Spleen (tissue), 11 donors: ENCODE measurements around the gene ARHGAP36. TPM values are rescaled to one million over a fixed set of nuclear protein-coding genes. Genes with fewer than 3 reads are reported as not detected.

Experiments used
- DNase-seq: peaks from one replicate; pipeline ENCODE4 v3.0.0-alpha.2; 2020
- H3K27ac ChIP-seq, 8 donors: fragments of 200-600 bp; sonication (generic) in 7 of 8; 1 replicate in 4 of 8; 2 replicates in 4 of 8; pipeline versions ENCODE4 v1.5.0 to v1.8.0; 2016 to 2021; ENCODE audit warnings: inconsistent platforms in 4 of 8, mild to moderate bottlenecking in 4 of 8, moderate library complexity in 1 of 8
- H3K27me3 ChIP-seq, 7 donors: fragments of 200-600 bp; sonication (generic) in 6 of 7; replicated peaks in 1 of 7; 1 replicate in 4 of 7; 2 replicates in 3 of 7; pipeline versions ENCODE4 v1.5.0 to v1.8.0; 2016 to 2021; ENCODE audit warnings: inconsistent platforms in 3 of 7, mild to moderate bottlenecking in 1 of 7
- H3K36me3 ChIP-seq, 6 donors: fragments of 200-600 bp; sonication (generic) in 5 of 6; 1 replicate in 4 of 6; 2 replicates in 2 of 6; pipeline versions ENCODE4 v1.5.0 to v1.8.0; 2016 to 2021; ENCODE audit warnings: inconsistent platforms in 2 of 6
- H3K4me1 ChIP-seq, 6 donors: fragments of 200-600 bp; sonication (generic) in 5 of 6; 1 replicate in 3 of 6; 2 replicates in 3 of 6; pipeline versions ENCODE4 v1.5.0 to v1.8.0; 2016 to 2021; ENCODE audit warnings: inconsistent platforms in 3 of 6
- H3K4me3 ChIP-seq, 8 donors: fragments of 200-600 bp; sonication (generic) in 7 of 8; 1 replicate in 4 of 8; 2 replicates in 4 of 8; pipeline versions ENCODE4 v1.5.0 to v1.8.0; 2016 to 2021; ENCODE audit warnings: inconsistent platforms in 4 of 8, mild to moderate bottlenecking in 4 of 8, moderate library complexity in 2 of 8
- H3K9me3 ChIP-seq, 8 donors: fragments of 200-600 bp; sonication (generic) in 7 of 8; 1 replicate in 4 of 8; 2 replicates in 4 of 8; pipeline versions ENCODE4 v1.5.0 to v1.8.0; 2016 to 2021; ENCODE audit warnings: inconsistent platforms in 4 of 8
- POLR2A ChIP-seq, 3 donors: fragments of 450-650 bp; IDR thresholded peaks; one replicate each; pipeline ENCODE4 v1.5.1; 2017; ENCODE audit warnings: antibody characterized with exemption in 3 of 3, mild to moderate bottlenecking in 1 of 3
- POLR2AphosphoS5 ChIP-seq, 3 donors: sonication (generic); formaldehyde crosslinking; IDR thresholded peaks; one replicate each; pipeline ENCODE4 v1.5.1; 2017; ENCODE audit warnings: antibody characterized with exemption in 3 of 3
- WGBS, 5 donors: extraction: QIAGEN DNeasy Blood & Tissue Kit in 3 of 5; methylation state at CpG; one replicate each; pipeline versions ENCODE4 v1.1.5 to v1.1.7; 2013 to 2018; 5-methylcytosine and 5-hydroxymethylcytosine counted together
- intact Hi-C: fragments of 100-400 bp; cut with DNase I; formaldehyde crosslinking; loops from one replicate; pipeline ENCODE4 v1.15.0; 2023; ENCODE audit warnings: low total_unique reads
- polyA plus RNA-seq, 3 donors: library from polyadenylated mRNA; stranded (reverse); fragments of 200-250 nt; gene quantifications; one replicate each; pipeline ENCODE4 v1.2.1, GENCODE V29; 2013
- total RNA-seq, 7 donors: library from RNA; depleted of rRNA in 3 of 7; stranded (reverse); fragments of >200 nt in 3 of 7; fragmentation: NEBNext Ultra II Directional in 4 of 7; extraction: Animal tissue kit (Norgen Biotek cat#: 25700) in 4 of 7; gene quantifications; one replicate each; pipeline versions ENCODE4 v1.1.0 to v1.2.1, GENCODE V29; 2016 to 2021
- TF ChIP-seq, protein P1 (sequence below), 11 experiments: fragments of 200-600 bp in 7 of 11; fragments of 450-650 bp in 4 of 11; sonication (generic) in 4 of 11; IDR thresholded peaks in 8 of 11; conservative IDR thresholded peaks in 3 of 11; 1 replicate in 7 of 11; 2 replicates in 4 of 11; pipeline versions ENCODE4 v1.4.0 to v1.8.0; 2016 to 2021; ENCODE audit warnings: antibody characterized with exemption in 11 of 11, inconsistent platforms in 4 of 11, mild to moderate bottlenecking in 1 of 11
- donor health status: healthy with polysubstance abuse.
- donor health status: DM: no; HTN: no; CAD: no; lungs with moderate emphysema.
- donor health status: DM: no; HTN: no; CAD: no.
- donor health status: Bipolar disorder and iron deficiency.
- donor health status: healthy.
- donor health status: DM: no; HTN: no; CAD: no.
- donor health status: DM: yes; HTN: yes; CAD: no.

Gene ARHGAP36
- total and polyA plus RNA-seq, 10 donors, result not detected

DNA sequence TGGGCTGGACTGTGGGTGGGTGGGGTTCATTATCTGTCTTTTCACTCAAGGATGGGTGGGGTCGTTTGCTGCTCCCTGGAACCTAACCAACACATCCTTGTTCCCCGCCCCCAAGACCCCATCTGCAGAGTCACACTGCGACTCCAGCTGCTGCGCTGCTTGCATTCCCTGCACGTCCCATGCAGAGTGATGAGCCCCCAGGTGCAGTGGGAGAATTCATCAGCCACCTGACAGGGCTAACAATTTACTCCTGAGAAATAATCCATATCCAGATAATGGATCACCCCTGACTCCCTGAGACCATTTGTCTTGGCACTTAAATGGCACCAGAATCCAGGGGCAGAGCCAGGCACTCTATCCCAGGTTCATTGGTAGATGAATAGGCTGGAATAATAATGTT is 12.4 kb upstream of the ARHGAP36 start:
- Histone ChIP-seq H3K4me3 (no peak overlapping the region), H3K27ac (no peak overlapping the region), H3K27me3 (peaks cover 0 to 41% (median 0%) of the 10 kb centered on the region in 7 donors), H3K4me1 (no peaks in the 10 kb centered on the region), H3K9me3 (no peaks in the 10 kb centered on the region), H3K36me3 (no peaks in the 10 kb centered on the region)
- intact Hi-C loops, result no loop called here
- DNase-seq, result no peak
- WGBS, 5 donors, result 31 to 52% (median 43%) methylated on average over 4 to 5 of the region's 5 CpGs
- no peak for TF ChIP-seq POLR2AphosphoS5 (IDR thresholded peaks at IDR 0.05)
- TF ChIP-seq POLR2A (IDR thresholded peaks at IDR 0.05), result no peak
- TF ChIP-seq, protein P1, sequence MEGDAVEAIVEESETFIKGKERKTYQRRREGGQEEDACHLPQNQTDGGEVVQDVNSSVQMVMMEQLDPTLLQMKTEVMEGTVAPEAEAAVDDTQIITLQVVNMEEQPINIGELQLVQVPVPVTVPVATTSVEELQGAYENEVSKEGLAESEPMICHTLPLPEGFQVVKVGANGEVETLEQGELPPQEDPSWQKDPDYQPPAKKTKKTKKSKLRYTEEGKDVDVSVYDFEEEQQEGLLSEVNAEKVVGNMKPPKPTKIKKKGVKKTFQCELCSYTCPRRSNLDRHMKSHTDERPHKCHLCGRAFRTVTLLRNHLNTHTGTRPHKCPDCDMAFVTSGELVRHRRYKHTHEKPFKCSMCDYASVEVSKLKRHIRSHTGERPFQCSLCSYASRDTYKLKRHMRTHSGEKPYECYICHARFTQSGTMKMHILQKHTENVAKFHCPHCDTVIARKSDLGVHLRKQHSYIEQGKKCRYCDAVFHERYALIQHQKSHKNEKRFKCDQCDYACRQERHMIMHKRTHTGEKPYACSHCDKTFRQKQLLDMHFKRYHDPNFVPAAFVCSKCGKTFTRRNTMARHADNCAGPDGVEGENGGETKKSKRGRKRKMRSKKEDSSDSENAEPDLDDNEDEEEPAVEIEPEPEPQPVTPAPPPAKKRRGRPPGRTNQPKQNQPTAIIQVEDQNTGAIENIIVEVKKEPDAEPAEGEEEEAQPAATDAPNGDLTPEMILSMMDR (IDR thresholded peaks at IDR 0.05 in 8 of 11, conservative IDR thresholded peaks at IDR 0.05 in 3 of 11), result no peak

DNA sequence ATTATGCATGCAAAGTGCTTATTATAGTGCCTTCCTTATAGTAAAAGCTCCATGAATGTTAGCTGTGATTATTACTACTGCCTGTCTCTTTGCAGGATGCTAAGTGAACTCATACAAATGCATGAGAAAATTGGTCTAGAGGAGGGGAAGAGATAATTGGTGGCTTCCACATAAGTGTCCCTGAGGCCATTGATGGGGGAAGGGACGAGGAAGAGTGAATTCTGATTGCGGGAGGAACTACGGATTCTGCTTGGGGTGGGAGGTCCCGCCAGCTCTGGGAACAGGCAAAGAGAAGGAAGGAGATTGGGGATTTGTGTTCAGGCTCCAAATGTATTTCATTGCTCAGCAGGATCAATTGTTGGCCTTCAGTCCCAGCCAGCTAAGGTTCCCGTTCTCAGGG is 11.6 kb upstream of the ARHGAP36 start:
- Histone ChIP-seq H3K27me3 (peaks cover 0 to 45% (median 0%) of the 10 kb centered on the region in 7 donors), H3K4me3 (no peak overlapping the region), H3K36me3 (no peaks in the 10 kb centered on the region), H3K9me3 (no peaks in the 10 kb centered on the region), H3K4me1 (no peaks in the 10 kb centered on the region), H3K27ac (no peak overlapping the region)
- no peak for DNase-seq
- no peak for TF ChIP-seq POLR2AphosphoS5 (IDR thresholded peaks at IDR 0.05)
- TF ChIP-seq, protein P1 (IDR thresholded peaks at IDR 0.05 in 8 of 11, conservative IDR thresholded peaks at IDR 0.05 in 3 of 11), result no peak
- no peak for TF ChIP-seq POLR2A (IDR thresholded peaks at IDR 0.05)
- intact Hi-C loops, result no loop called here
- 30 to 57% (median 37%) methylated on average over 5 of the region's 5 CpGs for WGBS, 5 donors

DNA sequence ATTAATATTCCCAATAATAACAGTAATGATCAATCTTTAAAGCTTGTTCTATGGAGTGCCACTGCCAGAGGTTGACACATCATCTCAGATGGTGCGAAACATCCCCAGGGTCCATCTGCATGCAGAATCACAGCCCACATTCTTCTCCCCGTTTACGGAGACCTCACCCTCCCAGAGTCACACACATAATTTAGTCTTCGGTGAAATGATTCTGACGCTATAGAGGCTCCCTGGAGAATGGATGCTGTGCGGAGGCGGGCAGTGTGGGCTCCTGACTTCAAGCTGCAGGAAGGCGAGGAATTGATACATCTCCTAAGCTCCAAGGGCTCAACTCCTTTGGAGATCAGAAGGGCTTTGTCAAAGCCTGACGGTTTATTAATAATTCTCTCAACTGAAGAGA is 11.0 kb upstream of the ARHGAP36 start:
- intact Hi-C loops, result no loop called here
- Histone ChIP-seq H3K36me3 (no peaks in the 10 kb centered on the region), H3K27me3 (peaks cover 0 to 46% (median 0%) of the 10 kb centered on the region in 7 donors), H3K4me1 (no peaks in the 10 kb centered on the region), H3K4me3 (no peak overlapping the region), H3K27ac (no peak overlapping the region), H3K9me3 (no peaks in the 10 kb centered on the region)
- WGBS, 5 donors, result 69 to 85% (median 74%) methylated on average over 2 to 9 of the region's 9 CpGs
- no peak for DNase-seq
- TF ChIP-seq POLR2A (IDR thresholded peaks at IDR 0.05) (no peak), POLR2AphosphoS5 (IDR thresholded peaks at IDR 0.05) (no peak)
- TF ChIP-seq, protein P1 (IDR thresholded peaks at IDR 0.05 in 8 of 11, conservative IDR thresholded peaks at IDR 0.05 in 3 of 11), result no peak

GRCh38 chrX:131053076-131053475 is 5.1 kb upstream of the ARHGAP36 start:
- 72 to 82% (median 78%) methylated on average over 5 of the region's 5 CpGs for WGBS, 5 donors
- no peaks in the 10 kb centered on the region for H3K9me3 ChIP-seq
- H3K4me1 ChIP-seq, result no peaks in the 10 kb centered on the region
- peaks cover 0 to 37% (median 6%) of the 10 kb centered on the region in 7 donors for H3K27me3 ChIP-seq
- H3K4me3 ChIP-seq, result no peak overlapping the region
- H3K27ac ChIP-seq, result no peak overlapping the region
- intact Hi-C loops, result no loop called here
- no peaks in the 10 kb centered on the region for H3K36me3 ChIP-seq
- DNase-seq, result no peak
- TF ChIP-seq POLR2AphosphoS5 (IDR thresholded peaks at IDR 0.05) (no peak), POLR2A (IDR thresholded peaks at IDR 0.05) (no peak)
- TF ChIP-seq, protein P1 (IDR thresholded peaks at IDR 0.05 in 8 of 11, conservative IDR thresholded peaks at IDR 0.05 in 3 of 11), result no peak
